Activated CD4-positive, alpha-beta T cell treated with anti-CD3 and anti-CD28 coated beads, Interleukin-2, amount 50 U/mL, for 4 hours (primary cell): ENCODE measurements around the gene F7.
"Not testable (repeated sequence)": the region's sequence is repeated elsewhere in the genome, so short reads cannot be mapped to it uniquely, and the experiment has no call there.

Source experiments
- DNase-seq, 2 experiments: peaks; one replicate each; pipeline ENCODE4 v3.0.0-alpha.2; 2020

The F7 gene

DNA sequence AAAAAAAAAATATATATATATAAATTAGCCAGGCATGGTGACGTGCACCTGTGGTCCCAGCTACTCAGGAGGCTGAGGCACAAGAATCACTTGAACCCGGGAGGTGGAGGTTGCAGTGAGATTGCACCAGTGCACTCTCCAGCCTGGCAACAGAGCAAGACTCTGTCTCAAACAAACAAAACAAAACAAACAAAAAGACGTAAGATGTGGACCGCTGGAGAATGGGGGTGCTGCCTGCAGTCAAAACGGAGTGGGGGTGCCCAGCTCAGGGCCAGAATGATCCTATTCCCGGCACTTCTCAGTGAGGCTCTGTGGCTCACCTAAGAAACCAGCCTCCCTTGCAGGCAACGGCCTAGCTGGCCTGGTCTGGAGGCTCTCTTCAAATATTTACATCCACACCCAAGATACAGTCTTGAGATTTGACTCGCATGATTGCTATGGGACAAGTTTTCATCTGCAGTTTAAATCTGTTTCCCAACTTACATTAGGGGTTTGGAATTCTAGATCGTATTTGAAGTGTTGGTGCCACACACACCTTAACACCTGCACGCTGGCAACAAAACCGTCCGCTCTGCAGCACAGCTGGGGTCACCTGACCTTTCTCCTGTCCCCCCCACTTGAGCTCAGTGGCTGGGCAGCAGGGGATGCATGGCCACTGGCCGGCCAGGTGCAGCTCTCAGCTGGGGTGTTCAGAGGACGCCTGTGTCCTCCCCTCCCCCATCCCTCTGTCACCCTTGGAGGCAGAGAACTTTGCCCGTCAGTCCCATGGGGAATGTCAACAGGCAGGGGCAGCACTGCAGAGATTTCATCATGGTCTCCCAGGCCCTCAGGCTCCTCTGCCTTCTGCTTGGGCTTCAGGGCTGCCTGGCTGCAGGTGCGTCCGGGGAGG, at the start of gene F7:
TSS of gene F7 (plus strand) at position 760 of the 889 bp plus-strand sequence. CDS start at position 811, 51 bp downstream.
- DNase-seq: no peak

DNA sequence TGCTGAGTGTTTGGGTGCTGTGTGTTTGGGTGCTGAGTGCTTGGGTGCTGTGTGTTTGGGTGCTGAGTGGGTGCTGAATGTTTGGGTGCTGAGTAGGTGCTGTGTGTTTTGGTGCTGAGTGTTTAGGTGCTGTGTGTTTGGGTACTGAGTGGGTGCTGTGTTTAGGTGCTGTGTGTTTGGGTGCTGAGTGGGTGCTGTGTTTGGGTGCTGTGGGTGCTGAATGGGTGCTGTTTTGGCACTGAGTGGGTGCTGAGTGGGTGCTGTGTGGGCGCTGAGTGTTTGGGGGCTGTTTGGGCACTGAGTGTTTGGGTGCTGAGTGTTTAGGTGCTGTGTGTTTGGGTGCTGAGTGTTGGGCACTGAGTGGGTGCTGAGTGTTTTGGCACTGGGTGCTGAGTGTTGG, 48.5 kb upstream of the F7 start:
- DNase-seq: no peak

DNA sequence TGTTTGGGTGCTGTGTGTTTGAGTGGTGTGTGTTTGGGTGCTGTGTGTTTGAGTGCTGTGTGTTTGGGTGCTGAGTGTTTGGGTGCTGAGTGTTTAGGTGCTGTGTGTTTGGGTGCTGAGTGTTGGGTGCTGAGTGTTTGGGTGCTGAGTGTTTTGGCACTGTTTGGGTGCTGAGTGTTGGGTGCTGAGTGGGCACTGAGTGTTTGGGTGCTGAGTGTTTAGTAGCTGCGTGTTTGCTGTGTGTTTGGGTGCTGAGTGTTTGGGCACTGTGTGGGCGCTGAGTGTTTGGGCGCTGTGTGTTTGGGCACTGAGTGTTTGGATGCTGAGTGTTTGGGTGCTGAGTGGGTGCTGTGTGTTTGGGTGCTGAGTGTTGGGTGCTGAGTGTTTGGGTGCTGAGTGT, 48.0 kb upstream of the F7 start:
- DNase-seq: not testable (repeated sequence)

DNA sequence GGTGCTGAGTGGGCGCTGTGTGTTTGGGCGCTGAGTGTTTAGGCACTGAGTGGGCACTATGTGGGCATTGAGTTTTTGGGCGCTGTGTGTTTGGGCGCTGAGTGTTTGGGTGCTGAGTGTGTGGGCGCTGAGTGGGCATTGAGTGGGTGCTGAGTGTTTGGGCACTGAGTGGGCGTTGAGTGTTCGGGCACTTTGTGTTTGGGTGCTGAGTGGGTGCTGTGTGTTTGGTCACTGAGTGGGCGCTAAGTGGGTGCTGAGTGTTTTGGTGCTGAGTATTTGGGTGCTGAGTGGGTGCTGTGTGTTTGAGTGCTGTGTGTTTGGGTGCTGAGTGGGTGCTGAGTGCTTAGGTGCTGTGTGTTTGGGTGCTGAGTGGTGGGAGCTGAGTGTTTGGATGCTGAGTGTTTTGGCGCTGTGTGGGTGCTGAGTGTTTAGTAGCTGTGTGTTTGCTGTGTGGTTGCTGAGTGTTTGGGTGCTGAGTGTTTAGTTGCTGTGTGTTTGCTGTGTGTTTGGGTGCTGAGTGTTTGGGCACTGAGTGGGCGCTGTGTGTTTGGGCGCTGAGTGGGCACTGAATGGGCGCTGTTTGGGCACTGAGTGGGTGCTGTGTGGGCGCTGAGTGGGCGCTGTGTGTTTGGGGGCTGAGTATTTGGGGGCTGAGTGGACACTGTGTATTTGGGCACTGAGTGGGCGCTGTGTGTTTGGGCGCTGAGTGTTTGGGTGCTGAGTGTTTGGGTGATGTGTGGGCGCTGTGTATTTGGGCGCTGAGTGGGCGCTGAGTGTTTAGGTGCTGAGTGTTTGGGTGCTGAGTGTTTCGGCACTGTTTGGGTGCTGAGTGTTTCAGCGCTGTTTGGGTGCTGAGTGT, 47.2 kb upstream of the F7 start:
- DNase-seq: no peak

DNA sequence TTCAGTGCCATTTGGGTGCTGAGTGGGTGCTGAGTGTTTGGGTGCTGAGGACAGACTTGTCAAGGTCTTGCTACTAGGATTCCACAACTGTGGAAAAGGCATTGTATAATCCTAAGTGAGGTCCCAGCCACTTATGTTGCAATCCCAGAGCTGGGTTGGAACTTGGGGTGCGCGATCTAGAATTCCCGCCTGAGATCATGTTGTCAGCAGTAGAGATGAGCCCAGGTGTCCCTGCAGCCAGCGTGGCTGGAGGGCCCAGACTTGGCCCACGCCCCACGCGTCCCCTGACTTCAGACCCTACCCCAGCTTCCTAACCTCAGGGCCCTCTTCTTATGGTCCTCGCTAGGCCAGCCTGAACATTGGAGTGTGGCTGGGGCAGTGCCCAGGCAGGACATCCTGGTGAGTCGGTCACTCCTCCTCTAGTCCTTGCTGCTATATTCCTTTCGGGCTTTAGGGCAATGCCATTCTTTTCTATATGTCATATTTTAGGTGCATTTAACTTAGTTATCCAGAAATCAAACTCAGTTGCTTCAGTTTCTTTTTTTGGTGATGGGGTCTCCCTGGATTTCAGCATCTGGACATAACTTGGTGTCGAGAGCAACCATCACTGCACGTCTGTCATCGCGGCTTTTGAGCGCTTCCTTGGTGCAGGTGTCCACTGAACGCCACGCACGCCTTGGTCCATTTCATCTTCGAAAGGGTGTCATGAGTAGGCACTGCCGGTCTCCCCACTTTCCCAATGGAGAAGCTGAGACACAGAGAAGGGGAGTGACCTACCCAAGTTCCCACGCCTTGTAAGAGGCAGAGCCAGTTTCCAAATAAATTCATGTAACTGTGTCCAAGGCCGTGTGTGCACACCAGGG, 46.4 kb upstream of the F7 start:
- no peak for DNase-seq

DNA sequence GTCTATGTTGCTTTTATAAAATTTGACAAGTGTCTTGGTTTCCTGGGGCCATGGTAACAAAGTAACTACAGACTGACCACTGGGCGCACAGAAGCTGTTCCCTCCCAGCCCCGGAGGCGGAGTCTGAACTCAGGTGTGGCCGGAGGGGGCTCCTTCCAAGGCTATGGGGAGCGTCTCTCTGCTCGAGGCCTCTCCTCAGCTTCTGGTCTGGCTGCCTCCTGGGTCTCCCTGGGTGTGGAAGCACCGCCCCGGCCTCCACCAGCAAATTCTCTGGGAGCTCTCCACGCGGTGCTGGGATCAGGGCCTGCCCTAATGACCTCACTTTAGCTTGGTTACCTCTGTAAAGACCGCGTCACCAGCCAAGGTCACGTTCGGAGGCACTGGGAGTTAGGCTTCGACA, 45.7 kb upstream of the F7 start:
- DNase-seq: no peak

DNA sequence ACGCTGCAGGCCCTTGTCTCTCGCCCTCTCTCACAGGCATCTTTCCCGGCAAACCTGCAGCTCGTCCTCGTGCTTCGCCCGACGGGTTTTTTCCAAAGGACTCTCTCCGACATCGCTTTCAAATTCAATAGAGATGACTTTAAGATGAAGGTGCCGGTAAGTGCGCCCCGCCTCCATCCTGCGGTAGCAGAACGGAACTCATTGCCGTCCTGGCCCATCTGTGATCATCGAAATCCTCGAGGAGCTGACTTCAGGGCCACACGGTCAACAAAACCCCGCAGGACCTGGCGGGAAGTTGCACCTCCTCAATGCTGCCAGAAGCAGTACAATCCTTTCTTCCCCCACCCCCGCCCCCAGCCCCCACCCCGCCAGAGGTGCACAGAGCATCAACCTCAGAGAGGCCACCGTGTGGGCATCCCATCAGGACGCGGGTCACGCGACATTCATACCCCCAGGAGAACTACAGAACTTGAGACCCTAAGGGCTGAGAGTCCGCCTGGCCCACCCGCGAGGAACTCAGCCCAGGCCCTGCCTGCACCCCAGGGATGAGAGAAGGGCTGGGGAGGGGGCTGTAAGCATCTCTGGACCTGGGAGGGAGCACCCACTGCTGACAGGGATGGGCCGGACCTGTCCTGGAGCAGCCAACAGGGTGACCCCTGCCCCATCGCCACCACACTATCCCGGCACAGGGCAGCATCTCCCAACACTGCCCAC, 44.9 kb upstream of the F7 start:
- DNase-seq: no peak

DNA sequence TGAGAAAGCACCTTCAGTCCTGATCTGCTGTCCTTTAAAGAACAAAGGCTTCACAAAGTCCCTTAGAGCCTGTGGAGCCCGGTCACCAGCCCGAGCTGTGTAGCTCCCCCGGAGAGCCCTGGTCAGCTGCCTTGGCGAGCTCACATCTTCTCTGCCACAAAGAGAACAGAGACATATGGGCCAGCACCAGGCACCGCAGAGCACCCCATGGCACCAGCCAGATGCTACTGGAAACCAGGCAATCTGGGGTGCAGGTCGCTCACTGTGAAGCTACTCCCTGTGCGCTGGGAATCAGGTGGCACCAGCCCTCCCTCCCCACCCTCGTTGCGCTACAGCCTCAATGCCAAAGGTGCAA, 44.3 kb upstream of the F7 start:
- no peak for DNase-seq

DNA sequence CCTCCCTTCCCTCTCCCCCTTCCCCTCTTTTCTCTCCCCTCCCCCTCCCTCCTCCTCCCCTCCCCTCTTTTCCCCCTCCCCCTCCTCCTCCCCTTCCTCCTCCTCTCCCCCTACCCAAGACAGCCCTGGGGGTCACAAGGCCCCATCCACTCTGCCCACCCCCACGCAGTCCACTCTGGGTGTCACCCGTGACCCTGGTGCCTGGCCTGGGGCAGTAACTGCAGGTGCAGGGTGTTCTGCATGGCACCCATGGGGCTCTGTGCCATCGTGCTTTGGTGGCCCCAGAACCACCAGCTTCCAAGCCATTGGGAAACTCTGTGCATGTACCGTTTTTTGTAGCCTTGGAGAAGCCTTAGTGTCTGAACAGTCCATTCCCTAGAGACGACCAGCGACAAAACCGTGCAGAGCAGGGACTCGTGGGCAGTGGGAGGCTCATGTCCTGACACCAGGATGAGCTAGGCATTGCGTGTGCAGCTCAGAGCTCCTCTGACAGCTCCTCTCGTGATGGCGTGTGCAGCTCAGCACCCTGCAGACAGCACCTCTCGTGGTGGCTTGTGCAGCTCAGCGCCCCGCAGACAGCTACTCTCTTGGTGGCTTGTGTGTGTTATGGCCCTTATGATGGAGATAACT, 43.7 kb upstream of the F7 start:
- no peak for DNase-seq

DNA sequence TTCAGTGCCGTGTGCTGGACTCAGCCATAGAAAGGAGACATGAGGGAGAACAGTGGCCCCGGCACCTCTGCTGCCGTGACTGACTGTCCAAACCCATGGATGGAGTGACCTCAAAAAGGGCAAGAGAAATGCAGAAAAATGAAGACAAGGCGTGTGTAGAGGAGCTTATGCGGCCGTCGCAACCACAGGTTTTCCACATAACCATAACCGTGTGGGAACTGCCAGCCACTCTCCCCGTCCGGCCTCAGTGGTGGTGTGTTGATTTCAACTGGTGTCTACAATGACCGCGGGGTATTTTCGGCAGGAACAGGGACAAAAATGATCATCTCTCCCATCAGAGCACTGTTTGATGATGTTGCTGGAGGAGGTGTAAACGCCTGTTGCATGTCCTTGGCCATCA, 42.9 kb upstream of the F7 start:
- no peak for DNase-seq

DNA sequence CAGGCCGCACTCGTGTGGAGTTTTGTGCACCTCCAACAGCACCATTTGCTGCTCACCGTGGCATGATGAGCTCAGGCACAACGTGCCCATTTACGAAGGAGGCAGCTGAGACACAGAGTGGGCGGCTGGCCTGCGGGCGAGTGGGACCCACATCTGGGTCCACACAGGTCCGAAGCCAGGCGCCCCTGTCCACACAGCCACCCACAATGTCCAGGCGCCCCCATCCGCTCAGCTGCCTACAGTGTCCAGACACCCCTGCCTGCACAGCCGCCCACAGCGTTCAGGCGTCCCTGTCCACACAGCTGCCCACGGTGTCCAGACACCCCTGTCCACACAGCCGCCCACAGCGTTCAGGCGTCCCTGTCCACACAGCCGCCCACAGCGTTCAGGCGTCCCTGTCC, 42.5 kb upstream of the F7 start:
- DNase-seq: no peak

DNA sequence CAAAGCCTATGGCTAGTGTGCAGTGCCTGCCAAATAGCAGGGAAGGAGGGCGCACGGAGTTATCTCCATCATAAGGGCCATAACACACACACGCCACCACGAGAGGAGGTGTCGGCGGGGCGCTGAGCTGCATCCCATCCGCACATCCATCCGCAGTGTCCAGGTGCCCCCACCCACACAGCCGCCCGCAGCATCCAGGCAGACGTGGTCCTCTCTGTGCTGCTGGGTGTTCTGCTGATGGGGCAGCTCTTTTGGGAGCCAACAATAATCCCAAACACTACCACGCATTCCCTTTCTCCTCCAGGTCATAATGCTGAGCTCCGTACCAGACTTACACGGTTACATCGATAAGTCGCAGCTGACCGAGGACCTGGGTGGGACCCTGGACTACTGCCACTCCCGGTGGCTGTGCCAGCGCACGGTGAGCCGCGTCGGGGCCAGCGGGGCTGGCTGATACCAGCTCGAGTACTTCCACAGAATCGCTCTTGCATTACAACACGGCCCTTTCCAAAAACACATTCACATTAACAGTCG, 41.5 kb upstream of the F7 start:
- DNase-seq: no peak

DNA sequence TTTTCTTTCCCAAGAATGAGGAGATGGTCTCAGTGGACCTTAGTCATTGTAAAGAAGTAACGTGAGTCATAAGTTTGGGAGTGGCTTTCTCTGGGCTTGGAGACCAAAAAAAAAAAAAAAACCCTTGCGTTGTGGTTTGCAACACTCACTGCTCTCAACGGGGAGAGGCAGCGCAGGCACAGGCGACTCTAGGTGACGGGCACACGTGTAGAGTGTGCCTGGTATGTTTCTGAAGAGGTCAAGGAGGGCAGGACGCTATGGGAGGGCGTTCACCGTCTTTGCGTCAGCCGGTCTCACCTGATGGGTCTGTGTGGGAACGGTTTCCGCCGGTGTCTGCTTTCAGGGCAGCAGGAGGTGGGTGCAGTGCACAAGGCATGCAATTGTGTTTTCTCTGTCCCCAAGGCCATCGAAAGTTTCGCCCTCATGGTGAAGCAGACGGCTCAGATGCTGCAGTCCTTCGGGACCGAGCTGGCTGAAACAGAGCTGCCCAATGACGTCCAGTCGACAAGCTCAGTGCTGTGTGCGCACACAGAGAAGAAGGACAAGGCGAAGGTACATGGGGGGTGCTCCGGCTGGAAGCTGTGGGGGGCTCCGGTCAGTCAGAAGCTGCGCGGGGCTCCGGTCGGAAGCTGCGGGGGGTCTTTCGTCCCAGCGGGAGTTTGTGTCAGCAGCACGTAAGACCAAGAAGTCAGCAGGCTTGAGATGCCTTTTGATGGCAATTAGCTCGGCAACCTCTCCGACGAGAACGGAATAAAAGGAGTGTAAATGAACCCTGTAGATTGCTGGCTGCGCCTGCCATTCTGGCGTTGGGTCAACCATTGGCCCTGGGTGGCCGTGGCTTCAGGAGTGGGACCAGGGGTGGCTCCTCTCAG, 40.8 kb upstream of the F7 start:
- no peak for DNase-seq

DNA sequence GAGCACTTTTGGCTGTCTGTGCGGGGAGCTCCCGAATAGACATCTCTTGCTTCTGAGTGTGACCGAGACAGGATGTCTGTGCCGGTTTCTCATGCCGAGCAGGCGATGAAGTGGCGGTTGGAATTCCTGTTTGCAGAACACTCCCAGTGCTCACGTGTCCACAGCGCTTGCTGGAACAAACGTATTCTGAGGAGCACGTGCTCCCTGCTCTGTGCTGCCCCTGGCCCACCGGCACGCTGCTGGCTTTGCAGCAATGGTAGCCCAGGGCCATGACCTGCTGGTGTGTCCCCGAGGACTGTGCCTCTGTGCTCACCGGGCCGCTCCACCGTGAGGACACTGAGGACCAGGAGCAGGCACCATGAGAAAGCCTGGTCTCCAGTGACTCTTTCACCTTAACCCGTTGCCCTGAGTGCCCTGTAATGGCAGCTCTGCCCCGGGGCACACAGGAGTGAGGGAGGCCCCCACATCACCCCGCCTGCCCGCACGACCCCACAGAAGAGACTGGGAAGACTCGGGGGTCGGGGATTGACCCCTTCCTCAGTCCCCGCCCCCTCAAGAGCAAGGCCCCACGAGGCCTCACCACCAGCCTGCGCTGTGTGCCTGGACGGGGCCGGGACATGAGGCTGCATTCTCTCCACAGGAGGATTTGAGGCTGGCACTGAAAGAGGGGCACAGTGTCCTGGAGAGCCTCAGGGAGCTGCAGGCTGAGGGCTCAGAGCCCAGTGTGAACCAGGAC, 40.0 kb upstream of the F7 start:
- no peak for DNase-seq

DNA sequence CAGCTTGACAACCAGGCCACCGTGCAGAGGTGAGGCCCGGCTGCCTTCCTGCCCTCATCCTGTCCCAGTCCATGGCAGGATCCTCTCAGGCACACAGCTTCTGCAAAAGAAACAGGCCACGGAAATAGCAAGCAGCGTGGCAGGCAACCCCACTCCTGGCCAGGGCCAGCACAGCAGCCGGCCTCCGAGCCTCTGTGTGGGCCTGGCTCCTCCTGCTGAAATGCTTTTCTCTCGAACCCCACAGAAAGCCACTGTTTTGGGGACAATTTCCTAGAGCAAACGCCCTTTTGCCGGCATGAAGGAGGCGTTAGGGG, 39.5 kb upstream of the F7 start:
- DNase-seq: no peak

DNA sequence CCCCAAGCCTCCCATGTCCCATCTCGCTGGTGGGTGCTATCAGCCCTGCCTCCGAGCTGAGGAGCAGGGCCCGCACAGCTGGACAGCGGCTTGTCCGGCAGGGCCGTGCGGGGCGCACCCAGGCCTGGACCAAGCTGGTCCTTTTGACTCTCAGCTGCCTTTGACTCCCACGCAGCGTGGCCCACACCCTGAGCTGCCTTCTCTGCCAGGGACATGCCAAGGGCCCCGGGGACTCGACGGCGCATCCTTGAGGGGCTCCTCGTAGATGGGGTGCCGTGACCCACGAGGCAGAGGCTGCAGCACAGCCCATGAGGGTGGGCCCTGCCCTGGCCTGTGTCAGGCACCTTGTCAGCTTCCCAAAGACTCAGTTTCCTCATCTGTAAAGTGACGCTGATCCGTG, 38.8 kb upstream of the F7 start:
- DNase-seq: no peak

DNA sequence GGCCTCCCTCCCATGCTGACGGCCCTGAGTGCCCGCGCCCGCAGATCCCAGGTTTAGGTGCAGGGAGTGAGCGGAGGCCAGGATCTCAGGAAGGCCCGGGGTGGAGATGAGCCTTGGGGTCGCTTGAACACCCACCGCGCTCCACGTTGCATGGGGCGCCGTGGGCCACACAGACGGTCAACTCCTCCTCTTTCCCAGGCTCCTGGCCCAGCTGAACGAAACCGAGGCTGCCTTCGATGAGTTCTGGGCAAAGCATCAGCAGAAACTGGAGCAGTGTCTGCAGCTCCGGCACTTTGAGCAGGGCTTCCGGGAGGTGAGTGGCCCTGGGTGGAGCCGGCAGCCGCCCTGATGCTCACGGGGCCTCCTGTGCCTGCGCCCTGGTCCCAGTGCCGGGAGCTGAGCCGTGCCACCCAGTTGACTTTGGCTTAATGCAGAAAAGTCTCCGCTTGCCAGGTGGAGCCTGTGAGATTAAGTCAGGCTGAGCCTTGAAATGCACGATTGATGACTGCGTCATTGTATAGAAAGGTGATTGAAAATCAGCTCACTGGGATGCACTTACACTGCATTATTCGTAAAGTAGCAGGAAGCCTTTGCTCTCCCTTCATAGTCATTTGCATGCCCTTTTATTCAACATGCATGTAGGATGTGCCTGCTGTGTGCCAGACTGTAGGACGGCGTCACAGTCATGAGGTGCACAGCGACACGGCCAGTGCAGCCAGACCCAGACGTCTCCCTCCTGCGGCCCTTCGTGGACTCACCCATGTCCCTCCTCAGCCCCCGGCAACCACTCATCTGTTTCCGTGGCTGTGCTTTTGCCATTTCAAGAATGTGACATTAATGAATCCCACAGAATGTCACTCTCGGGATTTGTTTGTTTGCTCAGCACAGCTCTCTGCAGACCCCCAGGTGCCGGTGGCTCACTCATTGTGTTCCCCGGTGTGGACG, 35.5 kb upstream of the F7 start:
- no peak for DNase-seq

DNA sequence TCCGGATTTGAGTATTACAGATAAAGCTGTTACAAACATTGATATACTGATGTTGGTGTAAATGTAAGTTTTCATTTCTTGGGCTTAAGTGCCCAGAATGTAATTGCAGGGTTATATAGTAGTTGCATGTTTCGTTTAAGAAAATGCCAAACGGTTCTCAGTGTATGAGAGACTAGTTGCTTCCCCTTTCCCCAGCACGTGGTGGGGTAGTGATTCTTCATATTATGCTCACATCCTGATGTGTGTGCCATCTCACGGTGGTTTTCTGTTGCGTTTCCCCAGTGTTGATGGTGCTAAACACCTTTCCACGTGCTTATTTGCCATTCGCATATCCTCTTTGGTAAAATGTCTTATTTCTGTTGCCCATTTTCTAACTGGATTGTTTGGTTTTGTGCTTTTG, 34.7 kb upstream of the F7 start:
- DNase-seq: no peak

DNA sequence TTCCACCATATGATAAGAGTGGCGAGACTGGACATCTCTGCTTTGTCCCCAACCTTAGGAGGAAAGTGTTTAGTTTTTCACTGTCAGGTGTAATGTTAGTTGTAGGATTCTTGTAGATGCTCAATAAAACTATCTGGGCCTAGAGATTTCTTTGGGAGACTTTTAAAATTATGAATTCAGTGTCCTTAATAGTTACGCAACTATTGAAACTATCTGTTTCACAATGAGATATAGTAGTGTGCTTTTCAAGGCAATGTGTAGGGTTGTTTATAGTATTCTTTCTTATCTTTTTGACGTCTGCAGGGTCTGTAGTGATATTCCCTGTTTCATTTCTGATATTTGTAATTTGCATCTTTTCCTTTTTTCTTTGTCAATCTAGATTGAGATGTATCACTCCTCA, 33.2 kb upstream of the F7 start:
- DNase-seq: no peak
